H9 (cell line): Measurements from ENCODE around the gene NRROS. TPM values are rescaled to one million over a fixed set of nuclear protein-coding genes. Genes with fewer than 3 reads are reported as not detected.

ENCODE experiments used
- DNase-seq: peaks from one replicate; pipeline ENCODE4 v3.0.0-alpha.2; 2017
- H2AFZ ChIP-seq: one replicate; pipeline ENCODE4 v1.6.1; 2013; ENCODE audit warnings: mild to moderate bottlenecking, low read length, control low read depth, moderate library complexity
- H2AK5ac ChIP-seq: 2 replicates; pipeline ENCODE4 v1.6.1; 2013; ENCODE audit warnings: low read length, control low read depth, mixed read lengths; ENCODE audit not compliant: insufficient read length
- H2BK120ac ChIP-seq: one replicate; pipeline ENCODE4 v1.6.1; 2013; ENCODE audit warnings: low read depth, mild to moderate bottlenecking, low read length, control low read depth, inconsistent platforms; ENCODE audit not compliant: poor library complexity, severe bottlenecking
- H2BK12ac ChIP-seq: 2 replicates; pipeline ENCODE4 v1.6.1; 2013; ENCODE audit warnings: low read length, control low read depth, mixed read lengths, low read depth; ENCODE audit not compliant: insufficient read length
- H2BK15ac ChIP-seq: 2 replicates; pipeline ENCODE4 v1.6.1; 2013; ENCODE audit warnings: low read depth, low read length, control low read depth
- H2BK20ac ChIP-seq: one replicate; pipeline ENCODE4 v1.6.1; 2013; ENCODE audit warnings: low read depth, mild to moderate bottlenecking, low read length, control low read depth, inconsistent platforms; ENCODE audit not compliant: poor library complexity, severe bottlenecking
- H2BK5ac ChIP-seq: 2 replicates; pipeline ENCODE4 v1.6.1; 2013; ENCODE audit warnings: low read length, control low read depth, mixed read lengths; ENCODE audit not compliant: insufficient read length
- H3K14ac ChIP-seq: 2 replicates; pipeline ENCODE4 v1.6.1; 2013; ENCODE audit warnings: low read length, control low read depth; ENCODE audit not compliant: insufficient read depth
- H3K18ac ChIP-seq: 2 replicates; pipeline ENCODE4 v1.6.1; 2013; ENCODE audit warnings: low read depth, mild to moderate bottlenecking, mixed read lengths, low read length, control low read depth; ENCODE audit not compliant: insufficient read length
- H3K23ac ChIP-seq: 2 replicates; pipeline ENCODE4 v1.6.1; 2013; ENCODE audit warnings: low read length, control low read depth, mixed read lengths, low read depth; ENCODE audit not compliant: insufficient read length
- H3K23me2 ChIP-seq: 2 replicates; pipeline ENCODE4 v1.6.1; 2013; ENCODE audit warnings: low read depth, mild to moderate bottlenecking, mixed read lengths, low read length, control low read depth; ENCODE audit not compliant: insufficient read length, poor library complexity, severe bottlenecking
- H3K27ac ChIP-seq: 2 replicates; pipeline ENCODE4 v1.5.1; 2013; ENCODE audit warnings: low read length, control low read depth, mixed read lengths, low read depth; ENCODE audit not compliant: insufficient read length
- H3K27me3 ChIP-seq: 2 replicates; pipeline ENCODE4 v1.6.1; 2013; ENCODE audit warnings: low read length, control low read depth, inconsistent platforms; ENCODE audit not compliant: insufficient read depth
- H3K4ac ChIP-seq: 2 replicates; pipeline ENCODE4 v1.6.1; 2013; ENCODE audit warnings: low read depth, mild to moderate bottlenecking, control low read depth, inconsistent platforms, low read length, moderate library complexity
- H3K4me1 ChIP-seq: 2 replicates; pipeline ENCODE4 v1.6.1; 2013; ENCODE audit warnings: low read length, control low read depth, inconsistent platforms; ENCODE audit not compliant: insufficient read depth
- H3K4me2 ChIP-seq: 2 replicates; pipeline ENCODE4 v1.6.1; 2013; ENCODE audit warnings: low read length, control low read depth, mixed read lengths; ENCODE audit not compliant: insufficient read length, insufficient read depth
- H3K56ac ChIP-seq: 2 replicates; pipeline ENCODE4 v1.6.1; 2013; ENCODE audit warnings: low read depth, mild to moderate bottlenecking, mixed read lengths, low read length, control low read depth; ENCODE audit not compliant: insufficient read length
- H3K79me1 ChIP-seq: 2 replicates; pipeline ENCODE4 v1.6.1; 2013; ENCODE audit warnings: low read depth, mild to moderate bottlenecking, moderate library complexity, low read length, control low read depth, inconsistent platforms; ENCODE audit not compliant: insufficient read depth, poor library complexity, severe bottlenecking
- H3K79me2 ChIP-seq: 2 replicates; pipeline ENCODE4 v1.6.1; 2013; ENCODE audit warnings: low read length, control low read depth, inconsistent platforms; ENCODE audit not compliant: insufficient read depth
- H3K9ac ChIP-seq: 2 replicates; pipeline ENCODE4 v1.6.1; 2013; ENCODE audit warnings: low read length, control low read depth, mixed read lengths; ENCODE audit not compliant: insufficient read length; ENCODE audit errors: extremely low read depth
- H3K9me3 ChIP-seq: one replicate; pipeline ENCODE4 v1.6.1; 2013; ENCODE audit warnings: low read depth, low read length, inconsistent platforms; ENCODE audit not compliant: control insufficient read depth
- H3T11ph ChIP-seq: one replicate; pipeline ENCODE4 v1.6.1; 2013; ENCODE audit warnings: mild to moderate bottlenecking, low read length, control low read depth, inconsistent platforms
- H4K20me1 ChIP-seq: one replicate; pipeline ENCODE4 v1.6.1; 2013; ENCODE audit not compliant: control insufficient read depth, insufficient read length, insufficient read depth
- H4K5ac ChIP-seq: 2 replicates; pipeline ENCODE4 v1.6.1; 2013; ENCODE audit warnings: low read depth, mild to moderate bottlenecking, mixed read lengths, low read length, control low read depth; ENCODE audit not compliant: insufficient read length
- H4K8ac ChIP-seq: replicated peaks from 2 replicates; pipeline ENCODE4 v1.6.1; 2013; ENCODE audit warnings: low read length, control low read depth, mixed read lengths, low read depth; ENCODE audit not compliant: insufficient read length
- H4K91ac ChIP-seq: 2 replicates; pipeline ENCODE4 v1.6.1; 2013; ENCODE audit warnings: low read depth, mild to moderate bottlenecking, moderate library complexity, mixed read lengths, low read length, control low read depth; ENCODE audit not compliant: insufficient read length
- H3K27ac Mint-ChIP-seq, 3 experiments: 2 replicates in 2 of 3; 3 replicates in 1 of 3; pipeline ENCODE4 v1.8.0; 2020 to 2021; ENCODE audit warnings: mixed read lengths in 3 of 3, mild to moderate bottlenecking in 1 of 3, moderate library complexity in 1 of 3
- H3K27me3 Mint-ChIP-seq: 2 replicates; pipeline ENCODE4 v1.8.0; 2021; ENCODE audit warnings: low read depth, mild to moderate bottlenecking, moderate library complexity, mixed read lengths
- H3K36me3 Mint-ChIP-seq, 3 experiments: 2 replicates in 2 of 3; 3 replicates in 1 of 3; pipeline ENCODE4 v1.8.0; 2020 to 2021; ENCODE audit warnings: low read depth in 3 of 3, mixed read lengths in 3 of 3; ENCODE audit not compliant: insufficient read depth in 1 of 3
- H3K4me1 Mint-ChIP-seq, 2 experiments: 2 replicates each; pipeline ENCODE4 v1.8.0; 2020; ENCODE audit warnings: mixed read lengths in 2 of 2
- H3K4me3 Mint-ChIP-seq, 2 experiments: 2 replicates in 1 of 2; 3 replicates in 1 of 2; pipeline ENCODE4 v1.8.0; 2020 to 2021; ENCODE audit warnings: mild to moderate bottlenecking in 2 of 2, mixed read lengths in 2 of 2, moderate library complexity in 1 of 2
- H3K9me3 Mint-ChIP-seq, 2 experiments: 2 replicates in 1 of 2; 3 replicates in 1 of 2; pipeline ENCODE4 v1.8.0; 2020; ENCODE audit warnings: mild to moderate bottlenecking in 2 of 2, mixed read lengths in 2 of 2, moderate library complexity in 1 of 2
- WGBS: extraction: QIAGEN DNeasy Blood & Tissue Kit; methylation state at CpG from one replicate; pipeline ENCODE4 v1.1.7; 2013; ENCODE audit warnings: missing lambda C conversion rate, low lambda C conversion rate, mixed read lengths; ENCODE audit not compliant: insufficient read length; ENCODE audit errors: extremely low coverage; 5-methylcytosine and 5-hydroxymethylcytosine counted together
- total RNA-seq: library from RNA; stranded (reverse); gene quantifications from 2 replicates; pipeline ENCODE4 v1.2.1, GENCODE V29; 2021
- TF ChIP-seq, protein P1 (sequence below): fragments of 200-600 bp; sonication (generic); conservative IDR thresholded peaks from 3 replicates; pipeline ENCODE4 v1.8.0; 2021; ENCODE audit warnings: antibody characterized with exemption, mild to moderate bottlenecking

Gene NRROS
- total RNA-seq, 1 experiment from 2014 or later = 4.0 TPM

GRCh38 chr3:196684548-196685407, 45.3 kb downstream of the NRROS start:
- Histone ChIP-seq H3K79me2 (no peaks in the 10 kb centered on the region), H4K8ac (no peak overlapping the region), H3K23me2 (no peaks in the 10 kb centered on the region), H3K23ac (no peak overlapping the region), H2AFZ (peak overlapping the region; percentile 96), H2BK20ac (no peak overlapping the region), H3K9me3 (no peaks in the 10 kb centered on the region), H3K18ac (peak overlapping the region; percentile 71), H3K4me1 (no peaks in the 10 kb centered on the region; the same call in 1 of the 2 replicates), H2BK120ac (no peak overlapping the region), H4K20me1 (no peaks in the 10 kb centered on the region), H3K4ac (no peak overlapping the region), H3K79me1 (no peaks in the 10 kb centered on the region), H2BK5ac (no peak overlapping the region), H3K14ac (peak overlapping the region; percentile 83; the same call in 1 of the 2 replicates), H3K27me3 (no peaks in the 10 kb centered on the region), H2AK5ac (no peak overlapping the region), H2BK15ac (no peak overlapping the region), H4K91ac (no peak overlapping the region), H4K5ac (no peak overlapping the region), H2BK12ac (no peak overlapping the region), H3K4me2 (no peak overlapping the region), H3K9ac (no peak overlapping the region), H3T11ph (no peak overlapping the region), H3K56ac (no peak overlapping the region), H3K27ac (no peak overlapping the region)
- Mint-ChIP-seq H3K9me3 (no peaks in the 10 kb centered on the region; a peak in 1 of 5 replicates), H3K4me3 (no peak overlapping the region), H3K36me3 (peaks cover 0 to 6% (median 0%) of the 10 kb centered on the region in 3 experiments; a peak in 2 of 7 replicates), H3K27ac (peak overlapping the region; percentile 15 to 70 (median 49); a peak in 5 of 7 replicates), H3K27me3 (no peaks in the 10 kb centered on the region), H3K4me1 (peaks cover 25 to 35% of the 10 kb centered on the region in 2 experiments)
- TF ChIP-seq, protein P1, sequence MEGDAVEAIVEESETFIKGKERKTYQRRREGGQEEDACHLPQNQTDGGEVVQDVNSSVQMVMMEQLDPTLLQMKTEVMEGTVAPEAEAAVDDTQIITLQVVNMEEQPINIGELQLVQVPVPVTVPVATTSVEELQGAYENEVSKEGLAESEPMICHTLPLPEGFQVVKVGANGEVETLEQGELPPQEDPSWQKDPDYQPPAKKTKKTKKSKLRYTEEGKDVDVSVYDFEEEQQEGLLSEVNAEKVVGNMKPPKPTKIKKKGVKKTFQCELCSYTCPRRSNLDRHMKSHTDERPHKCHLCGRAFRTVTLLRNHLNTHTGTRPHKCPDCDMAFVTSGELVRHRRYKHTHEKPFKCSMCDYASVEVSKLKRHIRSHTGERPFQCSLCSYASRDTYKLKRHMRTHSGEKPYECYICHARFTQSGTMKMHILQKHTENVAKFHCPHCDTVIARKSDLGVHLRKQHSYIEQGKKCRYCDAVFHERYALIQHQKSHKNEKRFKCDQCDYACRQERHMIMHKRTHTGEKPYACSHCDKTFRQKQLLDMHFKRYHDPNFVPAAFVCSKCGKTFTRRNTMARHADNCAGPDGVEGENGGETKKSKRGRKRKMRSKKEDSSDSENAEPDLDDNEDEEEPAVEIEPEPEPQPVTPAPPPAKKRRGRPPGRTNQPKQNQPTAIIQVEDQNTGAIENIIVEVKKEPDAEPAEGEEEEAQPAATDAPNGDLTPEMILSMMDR = peak; percentile 95
- no CpG with 5 or more reads among the region's 24 CpGs for WGBS
- peak; percentile 57 for DNase-seq
